ENCODE data around the gene PRR11.

DNA sequence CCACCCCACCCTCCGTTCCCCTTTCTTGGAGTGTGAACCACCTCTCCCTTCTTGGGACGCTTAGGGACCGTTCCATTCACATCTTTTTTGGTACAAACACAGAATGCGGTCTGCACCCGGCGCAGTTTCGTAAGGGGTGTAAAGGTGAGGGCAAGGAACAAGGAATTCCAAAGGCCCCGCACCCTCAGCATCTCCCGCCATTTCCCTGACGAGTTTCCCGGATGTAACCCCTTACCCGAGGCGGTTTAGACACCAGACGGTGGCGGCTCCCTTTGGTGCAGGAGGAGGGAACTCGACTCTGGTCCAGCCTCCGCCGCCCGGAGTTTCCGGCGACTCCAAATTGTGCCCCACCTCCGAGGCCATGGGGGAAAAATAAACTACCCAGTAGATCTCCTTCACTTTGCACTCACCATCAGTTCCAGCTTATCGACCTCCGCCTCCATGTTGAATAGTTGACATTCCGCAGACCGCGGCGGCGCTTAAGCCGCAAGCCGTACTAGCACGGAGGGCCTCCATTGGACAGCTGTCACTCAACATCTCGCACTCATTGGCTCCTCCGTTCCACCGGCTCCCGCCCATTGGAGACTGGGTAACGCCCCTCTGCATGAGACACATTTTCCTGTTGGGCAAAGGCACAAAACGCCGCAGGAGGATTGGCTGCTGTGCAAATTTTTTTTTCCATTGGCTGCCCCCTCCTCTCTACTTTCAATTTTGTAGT is 666 bp upstream of the PRR11 start, which contains the start of gene SKA2:
- TF ChIP-seq, protein P1, sequence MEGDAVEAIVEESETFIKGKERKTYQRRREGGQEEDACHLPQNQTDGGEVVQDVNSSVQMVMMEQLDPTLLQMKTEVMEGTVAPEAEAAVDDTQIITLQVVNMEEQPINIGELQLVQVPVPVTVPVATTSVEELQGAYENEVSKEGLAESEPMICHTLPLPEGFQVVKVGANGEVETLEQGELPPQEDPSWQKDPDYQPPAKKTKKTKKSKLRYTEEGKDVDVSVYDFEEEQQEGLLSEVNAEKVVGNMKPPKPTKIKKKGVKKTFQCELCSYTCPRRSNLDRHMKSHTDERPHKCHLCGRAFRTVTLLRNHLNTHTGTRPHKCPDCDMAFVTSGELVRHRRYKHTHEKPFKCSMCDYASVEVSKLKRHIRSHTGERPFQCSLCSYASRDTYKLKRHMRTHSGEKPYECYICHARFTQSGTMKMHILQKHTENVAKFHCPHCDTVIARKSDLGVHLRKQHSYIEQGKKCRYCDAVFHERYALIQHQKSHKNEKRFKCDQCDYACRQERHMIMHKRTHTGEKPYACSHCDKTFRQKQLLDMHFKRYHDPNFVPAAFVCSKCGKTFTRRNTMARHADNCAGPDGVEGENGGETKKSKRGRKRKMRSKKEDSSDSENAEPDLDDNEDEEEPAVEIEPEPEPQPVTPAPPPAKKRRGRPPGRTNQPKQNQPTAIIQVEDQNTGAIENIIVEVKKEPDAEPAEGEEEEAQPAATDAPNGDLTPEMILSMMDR (IDR thresholded peaks at IDR 0.05): peak in 1 of 6 experiments; percentile 9
- TF ChIP-seq POLR2A (IDR thresholded peaks at IDR 0.05): peak in 1 of 2 donors; percentile 65

All from thyroid gland (tissue), 4 donors.